ENCODE data around the gene MTIF3.
A peak's percentile ranks its signal among the peaks of the same experiment; 100 is the strongest.
"Not testable (repeated sequence)": the region's sequence is repeated elsewhere in the genome, so short reads cannot be mapped to it uniquely, and the experiment has no call there.

The MTIF3 gene

DNA sequence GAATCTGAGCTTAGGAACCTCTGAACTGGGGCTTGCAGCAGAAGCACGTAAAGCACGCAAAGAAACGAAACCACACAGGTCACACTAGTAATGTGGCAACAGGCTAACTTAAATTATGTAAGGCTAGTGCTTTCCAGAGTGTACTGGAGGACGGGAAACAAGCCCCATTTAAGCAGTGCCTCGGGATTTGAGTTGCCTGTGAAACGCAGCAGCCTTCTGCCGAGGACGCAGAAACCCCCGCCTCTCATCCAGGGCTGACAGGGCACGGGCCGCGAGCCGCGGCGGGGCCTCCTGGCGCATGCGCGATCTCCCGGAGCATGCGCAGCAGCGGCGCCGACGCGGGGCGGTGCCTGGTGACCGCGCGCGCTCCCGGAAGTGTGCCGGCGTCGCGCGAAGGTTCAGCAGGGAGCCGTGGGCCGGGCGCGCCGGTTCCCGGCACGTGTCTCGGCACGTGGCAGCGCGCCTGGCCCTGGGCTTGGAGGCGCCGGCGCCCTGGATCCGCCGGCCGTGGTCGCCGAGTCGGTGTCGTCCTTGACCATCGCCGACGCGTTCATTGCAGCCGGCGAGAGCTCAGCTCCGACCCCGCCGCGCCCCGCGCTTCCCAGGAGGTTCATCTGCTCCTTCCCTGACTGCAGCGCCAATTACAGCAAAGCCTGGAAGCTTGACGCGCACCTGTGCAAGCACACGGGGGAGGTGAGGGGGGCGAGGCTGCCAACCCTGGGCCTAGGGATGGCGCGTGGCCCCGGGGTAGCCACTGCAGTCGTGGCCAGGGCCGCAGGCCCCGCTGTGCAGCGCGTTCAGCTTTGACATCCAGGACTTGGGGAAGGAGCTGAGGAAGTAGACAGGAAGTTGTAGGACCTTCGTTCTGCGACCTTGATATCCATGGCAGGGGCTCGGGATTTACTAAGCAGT lies 25.9 kb downstream of the MTIF3 start, which contains the start of gene GTF3A:
Gene GTF3A (plus strand): TSS at position 374 of the 912 bp plus-strand sequence.
- peak; percentile 78 for DNase-seq (ENCODE audit: low read depth, low spot score)
- peak within 1 kb of the TSS; percentile 92 for H3K4me3 ChIP-seq (ENCODE audit: low read length)

DNA sequence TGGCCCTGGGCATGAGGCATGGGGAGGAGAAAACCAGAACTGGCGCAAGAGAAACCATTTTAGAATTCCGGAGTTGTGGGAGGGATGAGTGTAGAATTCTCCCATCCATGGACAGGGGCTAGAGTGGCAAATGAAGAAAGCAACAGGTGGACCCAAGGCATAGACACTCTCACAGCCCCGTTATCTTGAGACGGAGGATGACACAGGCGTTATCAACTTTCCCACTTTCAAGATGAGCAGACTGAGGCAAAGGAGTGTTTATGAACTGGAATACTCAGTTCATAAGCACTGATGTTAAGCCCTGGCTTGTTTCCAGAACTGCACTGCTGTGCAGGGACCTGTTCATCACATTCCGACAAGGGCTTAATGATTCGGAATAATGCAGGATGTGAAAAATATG lies 27.0 kb downstream of the MTIF3 start:
- no peak for DNase-seq (ENCODE audit: low read depth, low spot score)
- no peak overlapping the region for H3K4me3 ChIP-seq (ENCODE audit: low read length)

DNA sequence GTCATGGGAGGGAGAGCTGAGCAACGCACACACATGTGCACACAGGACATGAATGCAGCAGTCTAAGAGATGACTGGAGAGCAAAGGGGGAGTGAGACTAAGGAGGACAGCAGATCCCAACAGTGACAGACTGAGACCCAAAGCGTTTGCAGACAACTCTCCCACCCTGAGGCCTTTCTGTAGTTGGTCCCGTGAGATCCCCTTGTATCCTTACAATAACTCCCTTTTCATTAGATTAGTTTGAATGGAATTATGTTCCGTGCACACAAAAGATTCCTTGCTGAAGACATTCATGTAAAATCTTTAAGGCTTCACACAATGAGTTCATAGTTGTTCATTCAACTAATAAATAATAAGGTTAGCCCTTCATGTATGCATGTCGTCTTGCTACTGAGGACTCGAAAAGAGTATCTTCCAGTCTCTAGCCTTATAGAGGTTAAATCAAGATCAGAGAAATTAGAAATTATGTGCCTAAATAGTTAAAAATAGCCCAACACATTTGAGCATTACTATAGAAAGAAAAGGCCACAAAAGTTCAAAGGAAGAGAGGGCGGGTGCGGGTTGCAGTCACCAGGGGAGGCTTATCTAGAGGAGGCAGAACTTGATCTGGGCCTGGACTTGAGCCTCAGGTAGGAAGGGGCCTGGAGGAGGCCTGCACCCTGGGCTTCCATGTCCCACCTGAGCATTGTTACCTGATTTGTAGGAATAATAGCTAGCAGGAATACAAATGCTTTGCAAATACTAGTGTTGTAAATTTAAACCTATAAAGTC lies 29.1 kb downstream of the MTIF3 start:
- H3K4me3 ChIP-seq (ENCODE audit: low read length): no peak overlapping the region
- no peak for DNase-seq (ENCODE audit: low read depth, low spot score)

DNA sequence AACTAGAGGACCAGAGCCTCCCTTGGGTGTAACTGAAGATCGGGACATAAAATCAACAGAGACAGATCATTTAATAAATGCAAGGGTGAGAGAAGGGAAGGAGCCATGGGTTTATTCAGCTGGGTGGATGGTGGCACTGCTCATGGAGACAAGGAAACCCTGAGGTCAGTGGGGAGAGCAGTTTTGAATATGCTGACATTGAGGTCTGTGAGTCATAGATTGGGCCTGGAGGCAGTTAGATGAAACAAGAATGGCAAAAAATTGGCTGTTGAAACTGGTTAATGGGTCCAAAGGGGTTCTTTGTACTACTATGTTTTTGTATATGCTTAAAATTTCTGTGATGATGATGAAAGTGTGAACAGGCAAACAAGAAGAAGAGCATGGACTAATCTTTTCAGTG lies 31.0 kb downstream of the MTIF3 start:
- no peak for DNase-seq (ENCODE audit: low read depth, low spot score)
- no peak overlapping the region for H3K4me3 ChIP-seq (ENCODE audit: low read length)

- no peak overlapping the region for H3K4me3 ChIP-seq (ENCODE audit: low read length)
- no peak for DNase-seq (ENCODE audit: low read depth, low spot score)
These were observed 35.2 kb downstream of the MTIF3 start for GRCh38 chr13:27415116-27415515.

GRCh38 chr13:27411341-27411740 lies 39.0 kb downstream of the MTIF3 start:
- H3K4me3 ChIP-seq (ENCODE audit: low read length): no peak overlapping the region
- no peak for DNase-seq (ENCODE audit: low read depth, low spot score)

GRCh38 chr13:27409013-27409412 lies 41.4 kb downstream of the MTIF3 start:
- DNase-seq (ENCODE audit: low read depth, low spot score): no peak
- H3K4me3 ChIP-seq (ENCODE audit: low read length): no peak overlapping the region

DNA sequence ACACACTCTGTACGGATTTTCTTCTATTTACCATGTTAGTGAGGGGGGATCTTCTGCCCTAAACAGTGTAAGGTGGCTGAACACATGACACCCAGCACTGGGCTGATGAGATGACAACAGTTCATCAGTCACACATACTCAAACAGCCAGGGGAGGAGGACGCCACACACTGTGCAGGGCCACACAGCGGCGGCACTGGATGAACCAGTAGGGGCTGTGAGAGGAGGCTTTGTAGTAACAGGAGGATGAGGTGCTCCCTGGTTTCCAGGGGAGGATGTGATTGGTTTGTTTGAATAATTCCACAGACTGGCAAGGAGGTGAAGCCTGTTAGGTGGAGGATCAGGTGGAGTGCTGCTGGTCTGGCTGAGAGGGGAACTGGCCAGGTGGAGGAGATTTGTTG lies 42.3 kb downstream of the MTIF3 start:
- no peak overlapping the region for H3K4me3 ChIP-seq (ENCODE audit: low read length)
- no peak for DNase-seq (ENCODE audit: low read depth, low spot score)

GRCh38 chr13:27406178-27406939 lies 44.0 kb downstream of the MTIF3 start:
- no peak overlapping the region for H3K4me3 ChIP-seq (ENCODE audit: low read length)
- DNase-seq (ENCODE audit: low read depth, low spot score): peak; percentile 50

- DNase-seq (ENCODE audit: low read depth, low spot score): no peak
- H3K4me3 ChIP-seq (ENCODE audit: low read length): no peak overlapping the region
These were observed 44.7 kb downstream of the MTIF3 start for GRCh38 chr13:27405546-27406134.

DNA sequence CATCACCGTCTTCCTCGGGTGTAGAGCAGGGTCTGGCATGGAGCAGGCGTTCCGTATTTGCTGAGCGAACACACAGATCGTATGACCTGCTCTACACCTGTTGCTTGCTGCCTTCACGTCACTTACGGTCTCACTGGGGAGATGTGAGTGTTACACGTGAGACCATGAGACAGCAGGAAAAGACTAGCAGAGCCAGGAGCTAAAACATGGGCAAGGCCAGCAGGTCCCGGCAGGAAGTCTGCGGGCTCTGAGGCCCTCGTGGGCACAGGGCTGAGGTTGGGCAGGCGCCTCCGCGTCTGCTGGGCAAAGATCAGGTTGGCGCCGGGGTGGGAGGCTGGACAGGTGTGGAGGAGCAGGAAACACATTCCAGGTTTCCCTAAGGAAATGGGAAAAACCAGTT lies 45.7 kb downstream of the MTIF3 start:
- no peak overlapping the region for H3K4me3 ChIP-seq (ENCODE audit: low read length)
- DNase-seq (ENCODE audit: low read depth, low spot score): no peak

DNA sequence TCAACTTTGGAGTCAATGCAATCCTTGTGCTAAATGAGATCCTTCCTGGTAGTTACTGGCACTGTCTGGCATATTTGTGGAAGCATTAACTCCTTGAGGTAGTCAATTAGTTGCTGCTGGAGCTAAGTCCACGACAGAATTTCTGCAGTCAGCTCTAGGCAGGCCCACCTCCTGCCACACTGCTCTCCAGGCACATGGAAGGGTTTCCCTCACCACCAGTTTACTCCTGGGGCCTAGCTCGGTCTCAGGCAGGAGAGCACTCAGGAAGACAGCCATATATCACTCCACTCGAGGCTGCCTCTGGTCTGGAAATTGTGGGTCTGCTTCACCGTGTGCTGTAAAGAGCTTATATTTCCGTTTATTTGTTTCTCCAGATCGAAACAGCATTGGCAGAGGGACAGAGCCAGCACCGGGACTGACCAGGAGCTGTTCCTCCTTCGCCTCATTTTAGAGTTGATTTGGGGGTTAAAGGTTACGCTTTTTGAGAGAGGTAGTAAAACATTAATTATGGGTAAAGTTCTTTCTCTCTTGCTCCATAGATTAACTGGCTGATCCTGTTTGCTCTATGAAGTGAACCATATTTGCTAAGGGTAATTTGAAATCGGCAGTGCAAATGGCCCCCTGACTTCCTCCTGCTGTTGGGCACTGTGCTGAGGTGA lies 46.5 kb downstream of the MTIF3 start:
- H3K4me3 ChIP-seq (ENCODE audit: low read length): no peak overlapping the region
- DNase-seq (ENCODE audit: low read depth, low spot score): no peak

DNA sequence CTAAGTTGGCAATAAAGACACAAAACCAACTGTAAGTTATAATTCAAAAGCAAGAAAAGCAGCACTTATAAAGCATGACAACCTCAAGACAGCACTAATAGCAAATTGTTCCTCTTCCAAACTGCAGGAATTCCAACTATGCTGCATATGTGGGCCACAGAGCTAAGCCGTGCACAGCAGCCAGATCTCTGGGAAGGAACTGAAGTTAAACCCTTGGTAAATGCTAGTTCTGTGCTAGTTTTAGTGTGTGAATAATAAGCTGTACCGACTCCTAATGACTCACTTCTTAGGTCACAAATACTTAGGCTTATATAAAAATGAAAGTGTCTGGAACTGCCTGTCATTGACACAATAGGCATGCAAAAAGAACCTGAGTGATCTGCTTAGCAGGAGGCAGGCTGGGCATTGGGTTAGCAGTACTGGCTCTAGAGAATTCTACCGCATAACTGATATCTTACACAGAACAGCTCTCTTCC lies 47.1 kb downstream of the MTIF3 start:
- no peak overlapping the region for H3K4me3 ChIP-seq (ENCODE audit: low read length)
- DNase-seq (ENCODE audit: low read depth, low spot score): no peak

- DNase-seq (ENCODE audit: low read depth, low spot score): no peak
- no peak overlapping the region for H3K4me3 ChIP-seq (ENCODE audit: low read length)
These were observed 49.2 kb downstream of the MTIF3 start for GRCh38 chr13:27401210-27401609.

DNA sequence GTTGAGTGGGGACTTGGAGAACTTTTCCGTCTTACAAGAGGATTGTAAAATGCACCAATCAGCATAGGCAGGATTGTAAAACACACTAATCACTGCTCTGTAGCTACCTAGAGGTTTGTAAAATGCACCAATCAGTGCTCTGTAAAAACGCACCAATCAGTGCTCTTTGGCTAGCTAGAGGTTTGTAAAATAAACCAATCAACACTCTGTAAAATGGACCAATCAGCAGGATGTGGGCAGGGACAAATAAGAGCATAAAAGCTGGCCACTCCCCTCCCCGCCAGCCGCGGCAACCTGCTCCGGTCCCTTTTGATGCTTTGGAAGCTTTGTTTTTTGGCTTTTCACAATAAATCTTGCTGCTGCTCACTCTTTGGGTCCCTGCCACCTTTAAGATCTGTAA lies 50.0 kb downstream of the MTIF3 start:
- H3K4me3 ChIP-seq (ENCODE audit: low read length); DNase-seq (ENCODE audit: low read depth, low spot score): not testable (repeated sequence)

GRCh38 chr13:27398360-27398759 lies 52.0 kb downstream of the MTIF3 start:
- DNase-seq (ENCODE audit: low read depth, low spot score): no peak

DNA sequence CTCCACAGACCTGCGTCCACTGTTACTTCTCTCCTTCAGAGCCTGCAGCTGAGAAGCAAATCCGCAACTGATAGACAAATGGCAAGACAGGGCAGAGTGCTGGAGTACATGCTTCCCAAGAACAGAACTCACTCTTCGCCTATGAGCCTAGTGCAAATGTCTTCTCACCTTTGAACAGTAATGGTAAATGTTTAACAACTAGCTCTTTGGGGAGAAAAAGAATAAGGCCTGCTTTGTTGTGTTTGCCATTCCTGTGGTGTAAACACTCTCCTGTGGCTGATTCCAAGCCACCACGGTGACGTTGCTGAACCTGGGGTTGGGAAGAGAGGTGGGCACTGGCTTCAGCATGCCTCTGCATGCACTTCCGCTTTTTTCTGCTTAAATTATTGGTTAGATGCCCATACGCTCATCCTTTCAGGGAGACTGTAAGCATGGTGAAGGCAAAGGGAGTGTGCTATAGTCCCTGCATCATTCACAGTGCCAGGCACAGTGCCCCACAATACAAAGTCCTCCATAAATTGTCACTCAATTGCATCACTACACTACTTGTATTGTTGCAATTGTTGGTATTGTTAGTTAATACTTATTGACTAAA lies 54.0 kb downstream of the MTIF3 start:
- H3K4me3 ChIP-seq (ENCODE audit: low read length): no peak overlapping the region
- no peak for DNase-seq (ENCODE audit: low read depth, low spot score)

More at GRCh38 chr13:27398360-27398759, 52.0 kb downstream of the MTIF3 start:
- H3K4me3 ChIP-seq (ENCODE audit: low read length): no peak overlapping the region

DNA sequence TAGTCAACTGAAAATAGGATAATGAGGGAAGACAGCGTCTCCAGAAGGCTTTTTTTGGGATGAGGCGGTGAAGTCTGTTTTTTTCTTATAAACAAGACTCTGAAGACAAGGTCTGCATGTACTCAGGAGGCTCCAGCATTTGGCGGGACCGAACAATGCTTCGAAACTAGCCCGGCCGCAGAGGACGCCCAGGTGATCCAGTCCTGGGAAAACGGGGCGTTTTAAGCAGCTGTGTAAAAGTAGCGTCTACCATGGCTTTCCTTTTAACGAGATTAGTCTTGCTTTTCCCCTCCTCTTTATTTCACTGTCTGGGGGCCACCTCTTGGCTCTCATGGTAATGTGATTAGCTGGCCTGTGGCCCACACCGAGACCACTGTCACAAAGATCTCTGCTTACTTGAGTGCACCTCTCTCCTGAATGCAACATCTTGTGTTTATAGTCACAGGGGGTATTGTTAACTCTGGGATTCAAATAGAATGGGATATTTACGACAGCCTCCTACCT lies 55.3 kb downstream of the MTIF3 start:
- no peak for DNase-seq (ENCODE audit: low read depth, low spot score)
- no peak overlapping the region for H3K4me3 ChIP-seq (ENCODE audit: low read length)

All from Jurkat, Clone E6-1 (cell line).